HG03139 (cell line): ENCODE results near the gene HLA-DPB1.

Experiments
- ATAC-seq: cut with Tn5 transposase; IDR thresholded peaks from one replicate; pipeline ENCODE4 v1.9.1; 2021; ENCODE audit not compliant: unreplicated experiment

The HLA-DPB1 gene

DNA sequence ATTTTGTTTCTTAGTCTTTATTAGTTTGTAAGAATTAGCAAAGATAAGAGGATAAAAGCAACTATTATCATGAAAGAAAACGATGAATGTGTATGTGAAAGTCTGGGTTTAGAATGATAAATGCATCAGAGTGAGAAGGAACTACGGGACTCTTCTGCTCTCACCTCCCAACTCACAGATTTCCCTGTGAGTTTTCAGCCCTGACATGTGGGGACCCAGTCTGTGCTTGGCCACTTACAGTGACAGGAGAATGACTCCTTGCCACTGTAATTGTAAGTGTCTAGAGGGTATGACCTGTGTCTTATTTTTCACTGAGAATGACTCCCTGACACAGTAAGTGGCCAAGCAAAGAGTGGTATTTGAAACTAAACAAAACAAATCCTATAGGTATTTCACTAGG, 4.9 kb upstream of the HLA-DPB1 start:
- no peak for ATAC-seq

GRCh38 chr6:33071569-33071968, 4.2 kb upstream of the HLA-DPB1 start:
- no peak for ATAC-seq

- ATAC-seq = no peak
Observed at GRCh38 chr6:33072508-33073100, 3.2 kb upstream of the HLA-DPB1 start.

DNA sequence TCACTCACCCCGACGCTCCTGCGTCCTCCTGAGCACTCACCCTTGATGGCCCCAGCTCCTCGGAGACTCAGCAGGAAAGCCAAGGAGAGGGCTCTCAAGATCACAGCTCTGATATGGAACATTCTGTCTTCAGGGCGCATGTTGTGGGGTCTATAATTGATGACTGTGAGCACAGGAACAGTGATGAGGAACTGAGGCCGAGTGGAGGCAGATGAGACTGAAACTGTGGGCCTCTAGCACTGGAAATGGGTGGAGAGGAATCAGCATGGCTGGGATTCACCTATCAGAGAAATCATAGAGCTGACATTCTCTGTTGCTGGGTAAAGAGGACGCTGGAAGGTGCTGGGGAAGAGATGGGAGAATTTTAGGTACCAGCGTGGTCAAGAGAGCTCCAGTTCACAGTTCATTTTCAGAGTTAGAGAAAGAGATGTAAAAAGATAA, 2.3 kb upstream of the HLA-DPB1 start, which contains the start of gene HLA-DPA1:
Gene HLA-DPA1 (minus strand): TSS at position 219 of the 441 bp plus-strand sequence.
- no peak for ATAC-seq

GRCh38 chr6:33075208-33075567, 602 bp upstream of the HLA-DPB1 start:
- ATAC-seq = no peak

DNA sequence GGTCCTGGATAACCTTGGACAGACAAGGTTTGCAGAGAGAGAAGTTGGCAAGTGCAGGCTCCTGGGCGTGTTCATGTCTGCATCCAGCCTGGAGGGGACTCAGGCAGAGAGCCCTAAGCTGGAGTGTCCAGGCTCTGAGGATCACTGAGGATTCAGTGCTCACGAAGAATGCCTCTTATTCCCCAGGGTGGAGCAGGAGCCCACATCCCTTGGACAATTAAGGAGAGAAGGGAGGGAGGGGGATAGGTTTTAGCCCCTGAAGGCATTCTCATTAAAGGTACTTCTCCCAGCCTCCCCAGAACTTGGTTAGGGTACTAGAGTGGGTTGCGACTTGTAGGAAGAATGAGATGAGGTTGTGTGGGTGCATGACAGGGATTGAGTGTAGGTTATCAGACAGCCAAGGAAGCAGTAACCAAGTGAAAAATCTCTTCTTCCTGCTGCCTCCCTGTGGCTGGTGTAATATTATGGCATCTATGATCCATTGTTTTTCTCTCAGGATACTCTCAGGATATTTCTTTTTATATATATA, 680 bp downstream of the HLA-DPB1 start:
- no peak for ATAC-seq

GRCh38 chr6:33077908-33078307, 2.1 kb downstream of the HLA-DPB1 start:
- ATAC-seq = no peak

DNA sequence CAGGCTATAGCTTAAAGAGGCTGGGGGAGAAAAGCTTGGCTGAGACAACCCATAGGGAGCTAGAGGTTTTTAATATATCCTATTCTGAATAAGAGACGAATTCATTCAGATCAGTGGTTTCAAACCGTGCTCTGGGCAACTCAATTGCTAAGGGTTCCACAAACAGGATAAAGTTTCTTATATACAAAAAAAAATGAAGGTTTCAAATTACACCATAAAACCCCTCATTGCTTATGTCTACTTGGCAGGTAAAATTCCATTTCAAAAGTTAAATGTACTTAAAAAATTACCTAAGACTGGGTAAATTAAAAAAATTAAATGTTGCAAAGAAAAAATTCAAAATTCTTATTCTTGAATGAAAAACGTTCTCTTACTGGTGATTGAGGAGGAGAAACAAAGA, 2.7 kb downstream of the HLA-DPB1 start:
- ATAC-seq = no peak

DNA sequence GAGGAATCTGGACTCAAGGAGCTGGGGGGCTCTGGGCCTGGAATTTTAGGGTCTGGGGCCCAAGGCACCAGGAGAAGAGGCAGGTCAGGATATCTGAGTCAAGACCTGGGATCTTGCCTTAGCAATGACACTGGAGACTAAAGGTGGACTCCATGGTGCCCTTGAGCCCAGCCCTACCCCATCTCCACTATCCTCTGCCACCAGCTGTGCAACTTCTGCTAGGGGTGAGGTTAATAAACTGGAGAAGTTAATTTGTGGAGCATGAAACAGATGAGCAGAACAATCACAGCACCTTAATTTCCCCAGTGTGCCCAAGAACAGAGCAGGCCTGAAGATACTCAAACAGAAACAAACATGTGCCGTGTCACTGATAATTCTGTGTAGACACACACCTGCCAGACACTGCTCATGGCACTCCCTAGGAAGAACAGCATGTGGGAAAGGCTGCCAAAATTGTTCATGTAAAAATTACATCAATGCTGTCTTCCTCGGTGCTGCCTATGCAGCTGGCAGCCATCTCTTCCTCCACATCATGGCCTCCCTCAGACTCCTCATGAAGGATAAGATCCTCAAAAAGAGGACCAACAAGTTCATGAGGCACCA, 3.2 kb downstream of the HLA-DPB1 start:
- no peak for ATAC-seq

DNA sequence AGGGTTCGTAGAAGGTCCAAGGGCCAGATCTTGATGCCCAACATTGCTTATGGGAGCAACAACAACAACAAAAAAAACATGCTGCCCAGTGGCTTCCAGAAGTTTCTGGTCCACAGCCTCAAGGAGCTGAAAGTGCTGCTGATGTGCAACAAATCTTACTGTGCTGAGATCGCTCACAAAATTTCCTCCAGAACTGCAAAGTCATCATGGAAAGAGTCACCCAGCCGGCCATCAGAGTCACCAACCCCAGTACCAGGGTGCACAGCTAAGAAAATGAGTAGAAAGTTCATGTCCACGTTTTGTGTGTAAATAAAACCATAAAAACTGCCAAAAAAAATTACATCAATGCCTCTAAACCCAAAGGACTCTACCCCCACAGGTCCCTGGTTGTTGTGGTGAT, 3.8 kb downstream of the HLA-DPB1 start:
- ATAC-seq = no peak

DNA sequence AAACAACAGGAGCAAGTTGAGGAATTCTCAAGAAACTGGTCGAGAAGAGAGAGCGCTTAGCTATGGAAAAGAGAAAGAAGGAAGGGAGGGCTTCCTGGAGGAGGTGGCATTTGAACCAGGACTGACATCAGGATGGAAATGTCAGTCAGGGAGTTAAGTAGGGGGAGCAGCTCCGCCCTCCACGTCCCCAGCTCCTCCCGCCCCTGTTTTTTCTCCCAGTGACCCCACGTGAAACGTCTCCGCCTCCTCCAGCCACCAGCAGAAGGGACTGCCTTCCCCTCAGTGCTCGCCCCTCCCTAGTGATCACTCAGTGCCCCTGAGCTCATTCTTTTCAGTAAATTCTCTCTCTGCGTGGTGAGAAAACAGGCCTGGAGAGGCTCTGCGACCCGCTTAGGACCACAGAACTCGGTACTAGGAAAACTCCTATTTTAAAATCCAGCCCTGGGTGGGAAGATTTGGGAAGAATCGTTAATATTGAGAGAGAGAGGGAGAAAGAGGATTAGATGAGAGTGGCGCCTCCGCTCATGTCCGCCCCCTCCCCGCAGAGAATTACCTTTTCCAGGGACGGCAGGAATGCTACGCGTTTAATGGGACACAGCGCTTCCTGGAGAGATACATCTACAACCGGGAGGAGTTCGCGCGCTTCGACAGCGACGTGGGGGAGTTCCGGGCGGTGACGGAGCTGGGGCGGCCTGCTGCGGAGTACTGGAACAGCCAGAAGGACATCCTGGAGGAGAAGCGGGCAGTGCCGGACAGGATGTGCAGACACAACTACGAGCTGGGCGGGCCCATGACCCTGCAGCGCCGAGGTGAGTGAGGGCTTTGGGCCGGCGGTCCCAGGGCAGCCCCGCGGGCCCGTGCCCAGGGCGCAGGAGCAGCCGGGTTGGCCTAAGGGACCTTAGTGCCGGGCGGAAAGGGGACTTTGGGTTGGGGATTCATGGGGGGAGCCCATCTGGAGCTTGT, 4.6 kb downstream of the HLA-DPB1 start:
- no peak for ATAC-seq

GRCh38 chr6:33081098-33081824, 5.5 kb downstream of the HLA-DPB1 start:
- no peak for ATAC-seq

GRCh38 chr6:33082702-33083101, 6.9 kb downstream of the HLA-DPB1 start:
- ATAC-seq = no peak

GRCh38 chr6:33085627-33086026, 9.8 kb downstream of the HLA-DPB1 start:
- ATAC-seq = no peak

- no peak for ATAC-seq
Observed at GRCh38 chr6:33088258-33088930, 12.6 kb downstream of the HLA-DPB1 start.

DNA sequence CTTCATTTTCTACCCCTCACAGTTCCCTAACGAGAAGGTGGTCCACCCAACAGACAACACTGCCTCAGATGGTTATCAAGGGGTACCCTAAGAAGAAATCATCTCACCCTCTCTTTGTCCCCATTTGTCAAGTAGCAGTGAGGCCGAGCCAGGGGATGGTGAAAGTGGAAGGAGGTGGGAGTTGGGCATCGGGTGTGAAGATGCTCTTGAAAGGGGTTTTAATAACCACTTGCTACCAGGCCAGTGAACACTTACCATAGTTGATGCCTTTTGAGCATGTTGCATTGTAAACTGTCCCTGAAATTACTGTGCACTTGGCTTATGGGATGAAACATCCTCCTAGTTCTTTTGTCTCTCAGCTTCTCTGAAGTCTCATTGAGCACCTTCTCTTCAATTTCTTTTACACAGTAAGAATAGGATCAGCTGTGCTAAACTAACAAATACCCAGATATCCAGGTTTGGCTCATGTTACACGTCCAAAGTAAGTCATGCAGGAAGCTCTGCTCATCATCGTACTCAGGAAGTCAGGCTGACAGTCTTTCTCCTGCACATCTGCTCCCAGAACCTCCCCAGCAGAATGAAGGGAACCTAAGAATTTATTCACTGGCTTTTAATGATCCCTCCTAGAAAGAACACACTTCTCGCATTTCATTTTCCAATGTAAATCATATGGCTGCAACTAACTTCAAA, 13.3 kb downstream of the HLA-DPB1 start:
- ATAC-seq = no peak

DNA sequence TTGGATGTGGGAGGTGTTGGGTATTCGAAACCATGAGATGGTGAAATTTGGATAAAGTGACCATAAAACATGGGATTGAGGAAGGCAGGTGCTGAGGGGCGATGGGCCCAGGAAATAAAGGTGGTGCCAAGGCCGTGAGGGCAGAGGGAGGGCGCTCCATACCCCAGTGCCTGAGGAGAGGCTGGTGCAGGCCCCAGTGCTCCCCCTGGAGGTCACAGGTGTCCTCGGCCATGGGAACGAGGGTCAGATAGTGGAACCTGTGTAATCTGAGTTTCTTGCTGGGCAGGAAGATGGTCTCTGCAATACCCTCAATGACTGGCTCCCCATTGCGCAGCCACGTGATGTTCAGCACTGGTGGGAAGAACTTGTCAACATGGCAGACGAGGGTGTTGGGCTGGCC, 16.2 kb downstream of the HLA-DPB1 start:
- ATAC-seq = no peak

DNA sequence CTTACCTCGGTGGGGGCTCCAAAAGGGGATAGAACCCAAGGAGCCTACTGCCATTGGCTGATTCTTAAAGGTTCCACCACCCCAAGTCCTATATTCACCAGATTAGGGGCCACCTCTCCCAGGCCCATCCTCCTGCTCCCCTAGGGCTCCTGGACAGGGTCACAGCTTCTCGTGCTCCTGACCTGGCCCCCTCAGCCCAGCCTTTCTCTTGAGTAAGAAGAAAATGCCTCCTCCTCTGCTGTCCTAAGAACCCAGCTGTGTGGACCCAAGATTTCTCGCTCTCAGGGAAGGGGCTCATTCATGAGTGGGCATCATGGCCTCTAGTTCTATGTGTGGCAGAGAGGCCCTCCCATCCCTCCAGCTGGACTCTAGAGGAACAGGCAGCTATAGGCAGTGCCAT, 16.6 kb downstream of the HLA-DPB1 start:
- no peak for ATAC-seq

GRCh38 chr6:33093855-33094254, 18.1 kb downstream of the HLA-DPB1 start:
- no peak for ATAC-seq

- no peak for ATAC-seq
Observed at GRCh38 chr6:33095681-33096080, 19.9 kb downstream of the HLA-DPB1 start.
